ENCODE data around the gene NDST4. TPM values are rescaled to one million over a fixed set of nuclear protein-coding genes. Genes with fewer than 3 reads are reported as not detected.

The NDST4 gene
- total RNA-seq, 1 donor from 2014 or later = not detected

GRCh38 chr4:114839986-114840385, 273.4 kb downstream of the NDST4 start:
- Histone ChIP-seq H3K27ac (no peak overlapping the region), H3K4me1 (no peaks in the 10 kb centered on the region), H3K4me3 (no peak overlapping the region), H3K27me3 (ENCODE audit: low read depth) (no peaks in the 10 kb centered on the region), H3K36me3 (no peaks in the 10 kb centered on the region), H3K9me3 (no peaks in the 10 kb centered on the region)
- ATAC-seq (no peak), DNase-seq (no peak)
- intact Hi-C loops (cut with DNase I) = no loop called here
- no peak for TF ChIP-seq CTCF (IDR thresholded peaks at IDR 0.05)

GRCh38 chr4:114830628-114831027, 282.8 kb downstream of the NDST4 start:
- no peak for ATAC-seq
- no peaks in the 10 kb centered on the region for H3K9me3 ChIP-seq
- intact Hi-C loops (cut with DNase I) = no loop called here
- H3K36me3 ChIP-seq = no peaks in the 10 kb centered on the region
- no peaks in the 10 kb centered on the region for H3K27me3 ChIP-seq (ENCODE audit: low read depth)
- no peak for TF ChIP-seq CTCF (IDR thresholded peaks at IDR 0.05)
- H3K4me1 ChIP-seq = no peaks in the 10 kb centered on the region
- no peak overlapping the region for H3K27ac ChIP-seq
- DNase-seq = no peak
- no peak overlapping the region for H3K4me3 ChIP-seq

GRCh38 chr4:114827651-114828050, 285.8 kb downstream of the NDST4 start:
- no peak for TF ChIP-seq CTCF (IDR thresholded peaks at IDR 0.05)
- ATAC-seq (no peak), DNase-seq (no peak)
- Histone ChIP-seq H3K36me3 (no peaks in the 10 kb centered on the region), H3K27ac (no peak overlapping the region), H3K9me3 (no peaks in the 10 kb centered on the region), H3K4me3 (no peak overlapping the region), H3K27me3 (ENCODE audit: low read depth) (no peaks in the 10 kb centered on the region), H3K4me1 (no peaks in the 10 kb centered on the region)
- intact Hi-C loops (cut with DNase I) = no loop called here

GRCh38 chr4:114815760-114816159, 297.7 kb downstream of the NDST4 start:
- H3K27me3 ChIP-seq (ENCODE audit: low read depth) = no peaks in the 10 kb centered on the region
- H3K9me3 ChIP-seq = no peaks in the 10 kb centered on the region
- H3K4me1 ChIP-seq = no peaks in the 10 kb centered on the region
- intact Hi-C loops (cut with DNase I) = no loop called here
- TF ChIP-seq CTCF (IDR thresholded peaks at IDR 0.05) = no peak
- no peak overlapping the region for H3K4me3 ChIP-seq
- no peaks in the 10 kb centered on the region for H3K36me3 ChIP-seq
- DNase-seq (no peak), ATAC-seq (no peak)
- H3K27ac ChIP-seq = no peak overlapping the region

GRCh38 chr4:114813961-114814360, 299.5 kb downstream of the NDST4 start:
- DNase-seq (no peak), ATAC-seq (no peak)
- no peak for TF ChIP-seq CTCF (IDR thresholded peaks at IDR 0.05)
- H3K9me3 ChIP-seq = no peaks in the 10 kb centered on the region
- no peaks in the 10 kb centered on the region for H3K27me3 ChIP-seq (ENCODE audit: low read depth)
- no peaks in the 10 kb centered on the region for H3K36me3 ChIP-seq
- intact Hi-C loops (cut with DNase I) = no loop called here
- H3K27ac ChIP-seq = no peak overlapping the region
- no peak overlapping the region for H3K4me3 ChIP-seq
- no peaks in the 10 kb centered on the region for H3K4me1 ChIP-seq

All from lower lobe of right lung (tissue), 2 donors.